GM18870 (cell line): Measurements from ENCODE around the gene BPGM.
"Not testable (repeated sequence)": the region's sequence is repeated elsewhere in the genome, so short reads cannot be mapped to it uniquely, and the experiment has no call there.

Experiments
- ATAC-seq: cut with Tn5 transposase; IDR thresholded peaks from one replicate; pipeline ENCODE4 v1.9.1; 2021; ENCODE audit warnings: moderate library complexity; ENCODE audit not compliant: unreplicated experiment

Gene BPGM

GRCh38 chr7:134662166-134662870 is 15.7 kb downstream of the BPGM start:
- ATAC-seq, result no peak

- no peak for ATAC-seq
Measured at GRCh38 chr7:134662871-134663205, 16.2 kb downstream of the BPGM start.

GRCh38 chr7:134665045-134665444 is 18.4 kb downstream of the BPGM start:
- ATAC-seq, result not testable (repeated sequence)

- no peak for ATAC-seq
Measured at GRCh38 chr7:134667899-134668298, 21.2 kb downstream of the BPGM start.

GRCh38 chr7:134669388-134669787 is 22.7 kb downstream of the BPGM start:
- ATAC-seq, result no peak

- ATAC-seq, result peak; percentile 56
Measured at GRCh38 chr7:134669845-134670373, 23.3 kb downstream of the BPGM start.

GRCh38 chr7:134671609-134672008 is 25.0 kb downstream of the BPGM start:
- ATAC-seq, result no peak

- no peak for ATAC-seq
Measured at GRCh38 chr7:134674424-134674823, 27.8 kb downstream of the BPGM start.

- ATAC-seq, result no peak
Measured at GRCh38 chr7:134676743-134677142, 30.1 kb downstream of the BPGM start.

- ATAC-seq, result no peak
Measured at GRCh38 chr7:134678115-134678514, 31.5 kb downstream of the BPGM start.

- ATAC-seq, result no peak
Measured at GRCh38 chr7:134679006-134679405, 32.4 kb downstream of the BPGM start.

- ATAC-seq, result no peak
Measured at GRCh38 chr7:134684165-134684564, 37.5 kb downstream of the BPGM start.

GRCh38 chr7:134685250-134685649 is 38.6 kb downstream of the BPGM start:
- ATAC-seq, result no peak

GRCh38 chr7:134686786-134687185 is 40.1 kb downstream of the BPGM start:
- no peak for ATAC-seq

GRCh38 chr7:134689550-134689949 is 42.9 kb downstream of the BPGM start:
- not testable (repeated sequence) for ATAC-seq

GRCh38 chr7:134690016-134690415 is 43.4 kb downstream of the BPGM start:
- ATAC-seq, result no peak

GRCh38 chr7:134690614-134691504 is 44.2 kb downstream of the BPGM start:
- ATAC-seq, result no peak

- no peak for ATAC-seq
Measured at GRCh38 chr7:134691546-134692343, 45.1 kb downstream of the BPGM start.

GRCh38 chr7:134692344-134692705 is 45.7 kb downstream of the BPGM start:
- no peak for ATAC-seq

- no peak for ATAC-seq
Measured at GRCh38 chr7:134693256-134693655, 46.6 kb downstream of the BPGM start.

- ATAC-seq, result no peak
Measured at GRCh38 chr7:134694299-134694698, 47.6 kb downstream of the BPGM start.
